HuH-7.5 (cell line): ENCODE results near the gene ESAM.
A peak's percentile ranks its signal among the peaks of the same experiment; 100 is the strongest.

Experiments used
- DNase-seq: peaks from one replicate; pipeline ENCODE4 v3.0.0; 2011; ENCODE audit warnings: low spot score

Gene ESAM

GRCh38 chr11:124728134-124728533, 34.0 kb downstream of the ESAM start:
- DNase-seq = no peak

GRCh38 chr11:124727474-124727873, 34.6 kb downstream of the ESAM start:
- DNase-seq = no peak

GRCh38 chr11:124725719-124726105, 36.4 kb downstream of the ESAM start:
- DNase-seq = no peak

GRCh38 chr11:124724979-124725718, 36.9 kb downstream of the ESAM start:
- DNase-seq = peak; percentile 46

GRCh38 chr11:124722176-124722575, 39.9 kb downstream of the ESAM start:
- DNase-seq = no peak

GRCh38 chr11:124719534-124719933, 42.6 kb downstream of the ESAM start:
- no peak for DNase-seq

- DNase-seq = no peak
Measured at GRCh38 chr11:124718801-124719200, 43.3 kb downstream of the ESAM start.

GRCh38 chr11:124717786-124718651, 44.1 kb downstream of the ESAM start:
- DNase-seq = no peak

- no peak for DNase-seq
Measured at GRCh38 chr11:124717421-124717785, 44.7 kb downstream of the ESAM start.

- DNase-seq = no peak
Measured at GRCh38 chr11:124716591-124716990, 45.5 kb downstream of the ESAM start.

GRCh38 chr11:124712392-124712791, 49.7 kb downstream of the ESAM start:
- DNase-seq = no peak

GRCh38 chr11:124707829-124708228, 54.3 kb downstream of the ESAM start:
- no peak for DNase-seq
